GM12892 (cell line): ENCODE results near the gene NR3C1.

Source experiments
- DNase-seq: peaks from one replicate; pipeline ENCODE4 v3.0.0; 2011; ENCODE audit not compliant: insufficient read length
- FAIRE-seq: peaks from 2 replicates; lab custom pipeline; 2011; peaks lifted over from hg19 to GRCh38; lab: Jason Lieb, UNC
- POLR2A ChIP-seq: IDR thresholded peaks from 2 replicates; pipeline ENCODE4 v1.6.1; 2011; ENCODE audit warnings: low read depth, low read length, control low read depth
- POLR2AphosphoS5 ChIP-seq: IDR thresholded peaks from 2 replicates; pipeline ENCODE4 v1.6.1; 2011; ENCODE audit warnings: low read depth, low read length, control low read depth
- TAF1 ChIP-seq: IDR thresholded peaks from 2 replicates; pipeline ENCODE4 v1.6.1; 2011; ENCODE audit warnings: low read depth, mild to moderate bottlenecking, control low read depth, low read length, borderline replicate concordance

Gene NR3C1

DNA sequence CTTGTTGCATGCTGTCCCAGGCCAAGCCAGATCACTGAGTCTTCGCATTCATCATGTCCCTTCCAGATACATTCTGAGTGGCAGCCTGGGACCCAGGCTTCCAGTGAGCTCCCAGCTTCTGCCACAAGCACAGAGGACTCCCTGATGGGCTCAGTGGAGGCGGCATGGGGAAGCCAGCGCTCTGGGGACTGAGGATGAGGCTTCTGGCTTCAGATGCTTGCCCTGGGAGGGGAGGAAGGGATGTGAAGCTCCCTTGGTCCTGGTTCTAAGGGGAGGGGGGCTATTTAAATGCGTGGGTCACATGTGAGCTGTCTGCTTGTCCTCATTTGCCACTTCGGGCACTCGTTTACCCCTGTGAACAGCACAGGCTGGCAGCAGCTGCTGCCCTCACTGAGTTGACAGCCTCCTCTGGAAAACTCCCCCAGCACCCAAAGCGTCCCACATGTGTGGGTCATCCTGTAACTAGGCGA is 174.0 kb downstream of the NR3C1 start:
- no peak for DNase-seq
- TF ChIP-seq TAF1 (no peak), POLR2AphosphoS5 (peak; percentile 44; the same call in 1 of the 2 replicates)
- FAIRE-seq: no peak

DNA sequence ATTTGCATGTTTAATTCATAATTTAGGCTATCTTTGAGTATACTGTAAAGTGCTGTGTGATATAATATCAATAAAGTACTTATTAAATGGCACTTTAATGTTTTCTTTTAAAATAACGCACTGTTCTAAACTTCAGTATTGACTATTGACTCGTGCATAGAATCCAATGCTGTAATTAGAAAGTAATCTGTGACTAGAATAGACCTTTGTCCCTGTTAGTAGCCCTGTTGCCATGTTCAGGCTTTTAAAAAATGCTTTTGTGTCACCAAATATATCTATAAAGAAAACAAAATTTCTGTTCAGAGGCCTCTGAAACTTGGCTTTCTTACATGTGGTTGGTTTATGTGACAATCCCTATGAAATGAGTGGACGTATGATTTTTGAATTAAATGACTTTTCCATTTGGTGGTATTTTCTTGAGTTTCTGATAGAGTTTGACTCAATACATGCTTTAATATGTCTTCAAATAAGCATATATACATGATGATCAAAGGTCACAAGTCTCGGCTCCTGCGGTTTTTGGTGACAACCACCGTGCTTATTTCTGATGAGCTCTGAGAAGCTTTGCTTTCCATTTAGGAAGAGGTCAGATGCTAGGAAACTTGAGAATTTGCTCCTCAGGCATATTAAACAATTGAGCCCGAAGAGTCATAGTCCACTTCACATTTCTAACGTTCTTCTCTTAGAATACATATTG is 174.7 kb downstream of the NR3C1 start:
- FAIRE-seq: no peak
- no peak for DNase-seq
- no peak for TF ChIP-seq POLR2A
- no peak for TF ChIP-seq TAF1
- no peak for TF ChIP-seq POLR2AphosphoS5
